Upper lobe of left lung (tissue), 6 donors: Measurements from ENCODE around the gene PAEP. TPM values are rescaled to one million over a fixed set of nuclear protein-coding genes. Genes with fewer than 3 reads are reported as not detected.

Source experiments
- ATAC-seq, 2 donors: fragments of 200-7000 bp; cut with Tn5 transposase; one replicate each; pipeline ENCODE4 v1.9.1; 2022; ENCODE audit warnings: mild to moderate bottlenecking in 2 of 2, moderate library complexity in 2 of 2; ENCODE audit not compliant: low FRiP score in 2 of 2
- DNase-seq, 2 donors: peaks; one replicate each; pipeline ENCODE4 v3.0.0-alpha.2; 2019 to 2020
- H3K27ac ChIP-seq, 4 donors: fragments of 200-600 bp; sonication (generic); one replicate each; pipeline ENCODE4 v1.5.1; 2016 to 2019
- H3K27me3 ChIP-seq, 4 donors: fragments of 200-600 bp; sonication (generic); one replicate each; pipeline ENCODE4 v1.5.1; 2017 to 2019
- H3K36me3 ChIP-seq, 4 donors: fragments of 200-600 bp; sonication (generic); one replicate each; pipeline ENCODE4 v1.5.1; 2016 to 2019
- H3K4me1 ChIP-seq, 4 donors: fragments of 200-600 bp; sonication (generic); one replicate each; pipeline ENCODE4 v1.5.1; 2018 to 2019
- H3K4me3 ChIP-seq, 4 donors: fragments of 200-600 bp; sonication (generic); one replicate each; pipeline ENCODE4 v1.5.1; 2017 to 2019; ENCODE audit warnings: mild to moderate bottlenecking in 2 of 4, moderate library complexity in 1 of 4
- H3K9me3 ChIP-seq, 4 donors: fragments of 200-600 bp; sonication (generic); one replicate each; pipeline ENCODE4 v1.5.1; 2018 to 2019
- EP300 ChIP-seq, 4 donors: sonication (generic); formaldehyde crosslinking; IDR thresholded peaks; one replicate each; pipeline ENCODE4 v1.5.1; 2017; ENCODE audit warnings: antibody characterized with exemption in 4 of 4, control low read depth in 2 of 4
- POLR2A ChIP-seq, 4 donors: fragments of 450-650 bp; IDR thresholded peaks; one replicate each; pipeline ENCODE4 v1.5.1; 2016 to 2017; ENCODE audit warnings: antibody characterized with exemption in 4 of 4, mild to moderate bottlenecking in 2 of 4
- POLR2AphosphoS5 ChIP-seq, 2 donors: sonication (generic); formaldehyde crosslinking; IDR thresholded peaks; one replicate each; pipeline ENCODE4 v1.5.1; 2017; ENCODE audit warnings: antibody characterized with exemption in 2 of 2
- WGBS, 2 donors: methylation state at CpG; one replicate each; pipeline ENCODE4 v1.1.5; 2017 to 2018; 5-methylcytosine and 5-hydroxymethylcytosine counted together
- total RNA-seq, 6 donors: library from RNA; depleted of rRNA in 4 of 6; stranded (reverse); fragments of >200 nt in 4 of 6; gene quantifications; one replicate each; pipeline versions ENCODE4 v1.1.0 to v1.2.1, GENCODE V29; 2016 to 2021
- TF ChIP-seq, protein P1 (sequence below), 6 experiments: fragments of 450-650 bp in 4 of 6; fragments of 200-600 bp in 2 of 6; sonication (generic) in 2 of 6; IDR thresholded peaks; one replicate each; pipeline ENCODE4 v1.5.1; 2016 to 2019; ENCODE audit warnings: antibody characterized with exemption in 6 of 6
- donor health status: DM: no; HTN: no; CAD: no; lungs with moderate emphysema.
- donor health status: DM: no; HTN: yes; CAD: no; lungs with severe emphysema.

The PAEP gene
- total RNA-seq, 6 donors from 2014 or later = 6.3 TPM; not detected in 5

DNA sequence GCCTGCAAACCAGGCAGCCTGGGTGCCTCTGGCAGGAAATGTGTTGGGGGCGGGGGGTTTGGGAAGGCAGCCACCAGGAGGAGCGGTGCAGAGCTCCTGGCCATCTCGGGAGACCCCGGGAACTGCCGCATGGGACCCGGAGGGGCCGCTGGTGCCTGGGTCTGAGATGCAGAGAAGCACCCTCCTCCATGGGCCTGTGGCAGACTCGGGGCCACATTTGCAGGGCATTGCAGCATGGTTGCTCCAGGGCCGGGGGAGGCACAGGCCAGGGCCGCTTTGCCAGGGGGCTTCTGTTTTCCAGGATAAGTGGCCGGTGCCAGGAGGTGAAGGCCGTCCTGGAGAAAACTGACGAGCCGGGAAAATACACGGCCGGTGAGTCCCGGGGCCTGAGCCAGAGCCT is 38.6 kb upstream of the PAEP start:
- TF ChIP-seq, protein P1, sequence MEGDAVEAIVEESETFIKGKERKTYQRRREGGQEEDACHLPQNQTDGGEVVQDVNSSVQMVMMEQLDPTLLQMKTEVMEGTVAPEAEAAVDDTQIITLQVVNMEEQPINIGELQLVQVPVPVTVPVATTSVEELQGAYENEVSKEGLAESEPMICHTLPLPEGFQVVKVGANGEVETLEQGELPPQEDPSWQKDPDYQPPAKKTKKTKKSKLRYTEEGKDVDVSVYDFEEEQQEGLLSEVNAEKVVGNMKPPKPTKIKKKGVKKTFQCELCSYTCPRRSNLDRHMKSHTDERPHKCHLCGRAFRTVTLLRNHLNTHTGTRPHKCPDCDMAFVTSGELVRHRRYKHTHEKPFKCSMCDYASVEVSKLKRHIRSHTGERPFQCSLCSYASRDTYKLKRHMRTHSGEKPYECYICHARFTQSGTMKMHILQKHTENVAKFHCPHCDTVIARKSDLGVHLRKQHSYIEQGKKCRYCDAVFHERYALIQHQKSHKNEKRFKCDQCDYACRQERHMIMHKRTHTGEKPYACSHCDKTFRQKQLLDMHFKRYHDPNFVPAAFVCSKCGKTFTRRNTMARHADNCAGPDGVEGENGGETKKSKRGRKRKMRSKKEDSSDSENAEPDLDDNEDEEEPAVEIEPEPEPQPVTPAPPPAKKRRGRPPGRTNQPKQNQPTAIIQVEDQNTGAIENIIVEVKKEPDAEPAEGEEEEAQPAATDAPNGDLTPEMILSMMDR (IDR thresholded peaks at IDR 0.05) = no peak
- no peak for TF ChIP-seq POLR2AphosphoS5 (IDR thresholded peaks at IDR 0.05)
- no peak for TF ChIP-seq EP300 (IDR thresholded peaks at IDR 0.05)
- Histone ChIP-seq H3K27ac (no peak overlapping the region), H3K36me3 (no peaks in the 10 kb centered on the region), H3K27me3 (no peaks in the 10 kb centered on the region), H3K4me1 (no peaks in the 10 kb centered on the region), H3K9me3 (no peaks in the 10 kb centered on the region), H3K4me3 (no peak overlapping the region)
- ATAC-seq = no peak
- peak in 1 of 2 donors; percentile 73 for DNase-seq
- 61 to 73% methylated on average over 13 to 15 of the region's 17 CpGs for WGBS, 2 donors

DNA sequence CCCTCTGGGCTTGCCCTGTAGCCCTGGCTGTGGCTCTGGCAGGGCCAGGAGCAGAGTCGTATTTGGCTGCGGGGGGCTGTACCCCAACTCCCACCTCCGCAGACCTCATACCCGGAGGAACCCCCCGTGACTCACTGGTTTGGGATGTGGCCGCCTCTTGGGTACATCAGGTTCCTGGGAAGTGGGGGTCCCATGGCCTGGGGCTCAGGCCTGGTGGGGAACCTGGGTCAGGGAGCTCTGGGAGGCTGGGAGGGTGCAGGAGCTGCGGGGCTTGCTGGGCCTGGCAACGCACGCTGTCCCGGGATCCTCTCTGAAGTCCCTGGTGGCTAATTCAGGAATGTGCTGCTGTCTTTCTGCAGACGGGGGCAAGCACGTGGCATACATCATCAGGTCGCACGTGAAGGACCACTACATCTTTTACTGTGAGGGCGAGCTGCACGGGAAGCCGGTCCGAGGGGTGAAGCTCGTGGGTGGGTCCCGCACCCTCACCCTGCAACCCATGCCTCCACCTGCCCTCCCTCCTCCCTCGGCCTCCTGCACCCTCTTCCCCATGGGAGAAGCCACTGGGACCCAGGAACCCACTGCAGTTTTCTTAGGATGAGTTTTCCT is 37.9 kb upstream of the PAEP start:
- H3K4me3 ChIP-seq = no peak overlapping the region
- WGBS, 2 donors = 70 to 74% methylated on average over 19 to 21 of the region's 21 CpGs
- no peak for TF ChIP-seq POLR2AphosphoS5 (IDR thresholded peaks at IDR 0.05)
- TF ChIP-seq, protein P1 (IDR thresholded peaks at IDR 0.05) = no peak
- TF ChIP-seq EP300 (IDR thresholded peaks at IDR 0.05) = no peak
- peak in 1 of 2 donors; percentile 48 for DNase-seq
- H3K9me3 ChIP-seq = no peaks in the 10 kb centered on the region
- no peak for ATAC-seq
- no peak overlapping the region for H3K27ac ChIP-seq
- H3K36me3 ChIP-seq = no peaks in the 10 kb centered on the region
- H3K27me3 ChIP-seq = no peaks in the 10 kb centered on the region
- H3K4me1 ChIP-seq = no peaks in the 10 kb centered on the region

DNA sequence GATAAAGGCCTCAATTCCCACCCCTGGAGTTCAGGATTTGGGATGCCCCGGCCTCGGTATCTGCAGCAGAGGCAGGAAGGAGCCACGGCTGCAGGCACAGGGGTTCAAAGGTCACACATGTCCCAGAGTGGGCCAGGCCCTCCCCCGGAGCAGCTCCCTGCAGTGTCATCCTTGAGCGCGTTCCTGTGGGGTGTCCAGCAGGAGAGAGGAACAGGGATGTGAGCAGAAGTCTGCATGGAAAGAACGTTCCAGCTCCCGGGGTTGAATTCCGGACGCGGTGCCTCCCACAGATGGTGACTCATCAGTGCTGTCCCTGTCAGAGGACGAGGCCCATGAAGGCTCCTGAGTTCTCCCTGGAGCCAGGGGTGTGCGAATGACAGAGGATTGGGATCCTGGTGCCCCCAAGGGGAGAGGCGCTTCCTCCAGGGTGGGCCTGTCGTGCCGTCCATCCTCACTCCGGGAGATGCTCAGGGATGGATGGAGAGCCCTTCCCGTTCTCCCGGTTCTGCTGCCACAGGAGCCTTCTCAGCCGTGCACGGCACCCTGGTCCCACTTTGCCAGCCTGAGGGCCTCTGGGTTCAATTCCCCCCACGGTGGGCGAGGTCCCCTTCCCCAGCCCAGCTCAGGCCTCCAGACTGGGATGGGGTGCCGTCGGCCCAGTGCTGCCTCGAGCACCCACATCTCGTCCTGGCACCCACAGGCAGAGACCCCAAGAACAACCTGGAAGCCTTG is 37.3 kb upstream of the PAEP start:
- Histone ChIP-seq H3K9me3 (no peaks in the 10 kb centered on the region), H3K36me3 (no peaks in the 10 kb centered on the region), H3K27me3 (no peaks in the 10 kb centered on the region), H3K4me3 (no peak overlapping the region), H3K27ac (no peak overlapping the region), H3K4me1 (no peaks in the 10 kb centered on the region)
- TF ChIP-seq POLR2AphosphoS5 (IDR thresholded peaks at IDR 0.05) = no peak
- TF ChIP-seq POLR2A (IDR thresholded peaks at IDR 0.05) = no peak
- ATAC-seq (no peak), DNase-seq (peak in 1 of 2 donors; percentile 64)
- WGBS, 2 donors = 52 to 72% methylated on average over 13 to 25 of the region's 27 CpGs

DNA sequence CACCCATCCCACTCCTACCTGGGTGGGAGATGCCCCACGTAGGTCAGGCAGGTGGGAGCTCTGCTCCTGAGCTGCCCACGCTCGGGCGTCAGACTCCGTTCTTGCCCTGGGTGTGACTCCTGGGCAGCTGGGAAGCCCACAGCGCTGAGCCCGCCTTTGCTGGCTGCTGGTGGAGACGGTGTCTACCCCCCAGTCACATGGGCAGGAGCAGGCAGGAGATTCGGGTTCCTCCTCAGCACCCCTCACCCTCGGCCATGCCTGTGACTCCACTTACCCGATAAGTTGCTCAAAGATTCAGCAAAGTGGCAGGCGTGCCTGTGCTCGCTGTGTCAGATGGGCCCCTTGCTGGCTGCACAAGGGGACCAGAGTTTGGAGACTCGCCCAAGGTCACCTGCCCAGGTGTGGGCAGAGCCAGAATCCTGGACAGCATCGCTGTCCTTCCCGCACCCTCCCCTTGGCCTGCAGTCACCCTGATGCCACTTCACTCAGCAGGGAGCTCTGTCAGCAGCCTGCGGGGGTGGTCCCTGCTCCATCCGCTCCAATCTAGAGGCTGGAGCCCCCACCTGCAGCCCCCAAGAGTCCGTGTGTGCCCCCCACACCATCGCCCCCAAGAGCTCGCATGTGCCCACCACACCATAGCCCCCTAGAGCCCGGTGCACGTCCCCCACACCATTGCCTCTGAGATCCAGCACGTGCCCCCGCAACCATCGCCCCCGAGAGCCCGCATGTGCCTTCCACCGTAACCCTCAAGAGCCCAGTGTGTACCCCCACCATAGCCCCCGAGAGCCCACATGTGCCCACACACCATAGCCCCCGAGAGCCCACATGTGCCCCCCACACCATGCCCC is 36.1 kb upstream of the PAEP start:
- no peaks in the 10 kb centered on the region for H3K9me3 ChIP-seq
- H3K27ac ChIP-seq = no peak overlapping the region
- H3K4me3 ChIP-seq = no peak overlapping the region
- no peak for ATAC-seq
- DNase-seq = peak in 1 of 2 donors; percentile 43
- TF ChIP-seq POLR2A (IDR thresholded peaks at IDR 0.05) = no peak
- TF ChIP-seq, protein P1 (IDR thresholded peaks at IDR 0.05) = no peak
- no peaks in the 10 kb centered on the region for H3K27me3 ChIP-seq
- 75 to 82% methylated on average over 11 to 26 of the region's 31 CpGs for WGBS, 2 donors
- no peaks in the 10 kb centered on the region for H3K4me1 ChIP-seq
- no peaks in the 10 kb centered on the region for H3K36me3 ChIP-seq

DNA sequence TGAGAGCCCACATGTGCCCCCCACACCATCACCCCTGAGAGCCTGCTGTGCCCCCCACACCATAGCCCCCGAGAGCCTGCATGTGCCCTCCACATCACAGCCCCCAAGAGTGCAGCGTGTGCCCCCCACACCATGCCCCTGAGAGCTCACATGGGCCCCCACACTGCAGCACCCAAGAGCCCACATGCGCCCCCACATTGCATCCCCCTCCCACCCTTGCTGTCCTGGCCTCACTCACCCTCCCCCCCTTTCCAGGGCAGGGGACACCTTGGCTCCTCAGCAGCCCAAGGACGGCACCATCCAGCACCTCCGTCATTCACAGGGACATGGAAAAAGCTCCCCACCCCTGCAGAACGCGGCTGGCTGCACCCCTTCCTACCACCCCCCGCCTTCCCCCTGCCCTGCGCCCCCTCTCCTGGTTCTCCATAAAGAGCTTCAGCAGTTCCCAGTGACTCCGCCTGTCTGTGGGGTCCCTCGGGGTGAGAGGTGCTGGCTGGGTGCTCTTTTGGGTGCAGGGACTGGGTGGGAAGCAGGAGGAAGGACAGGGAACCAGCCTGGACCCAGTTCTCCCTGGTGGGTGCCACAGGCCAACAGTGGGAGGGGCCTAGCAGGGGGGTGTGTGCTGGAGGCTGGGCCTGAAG is 35.3 kb upstream of the PAEP start:
- ATAC-seq (no peak), DNase-seq (peak in 1 of 2 donors; percentile 28)
- WGBS, 2 donors = 39 to 75% methylated on average over 3 to 11 of the region's 11 CpGs
- no peak overlapping the region for H3K4me3 ChIP-seq
- TF ChIP-seq, protein P1 (IDR thresholded peaks at IDR 0.05) = no peak
- TF ChIP-seq POLR2AphosphoS5 (IDR thresholded peaks at IDR 0.05) (no peak), EP300 (IDR thresholded peaks at IDR 0.05) (no peak), POLR2A (IDR thresholded peaks at IDR 0.05) (no peak)
- no peaks in the 10 kb centered on the region for H3K36me3 ChIP-seq
- no peaks in the 10 kb centered on the region for H3K4me1 ChIP-seq
- H3K9me3 ChIP-seq = no peaks in the 10 kb centered on the region
- H3K27ac ChIP-seq = no peak overlapping the region
- no peaks in the 10 kb centered on the region for H3K27me3 ChIP-seq
